GM18502 (cell line): Measurements from ENCODE around the gene VARS2.

Experiments
- ATAC-seq: cut with Tn5 transposase; IDR thresholded peaks from one replicate; pipeline ENCODE4 v1.9.1; 2021; ENCODE audit warnings: mild to moderate bottlenecking; ENCODE audit not compliant: unreplicated experiment, poor library complexity

VARS2 gene

GRCh38 chr6:30883685-30884520 is 30.1 kb upstream of the VARS2 start, which contains the start of gene DDR1:
TSS of gene DDR1 (plus strand) at chr6:30884519. CDS start at chr6:30888730, 4,211 bp downstream.
- no peak for ATAC-seq

GRCh38 chr6:30884521-30885480 is 29.2 kb upstream of the VARS2 start:
- ATAC-seq: no peak

DNA sequence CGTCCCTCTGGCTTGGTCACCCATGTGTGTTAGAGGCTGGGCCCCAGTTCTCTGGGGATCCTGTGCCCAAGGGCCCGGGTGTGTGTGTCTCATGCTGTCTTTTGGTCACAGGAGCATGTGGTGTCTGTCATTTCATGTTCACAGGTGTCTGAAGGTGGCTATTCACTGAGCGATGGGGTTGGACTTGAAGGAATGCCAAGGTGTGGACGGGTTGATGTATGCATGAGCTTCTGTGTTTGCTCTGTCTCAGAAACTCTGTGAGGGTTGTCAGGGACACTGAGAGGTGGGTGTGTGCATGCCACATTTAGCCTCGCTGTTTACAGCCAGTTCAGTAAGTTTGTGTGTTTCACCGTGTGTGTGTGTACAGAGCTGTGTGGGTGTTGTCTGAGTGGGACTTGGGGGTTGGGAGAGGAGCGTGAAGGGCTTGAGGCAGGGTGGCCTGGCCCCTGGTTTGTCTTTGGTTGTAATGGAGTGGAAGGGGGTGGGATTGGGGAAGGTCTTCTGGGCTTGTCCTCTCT is 28.5 kb upstream of the VARS2 start:
- ATAC-seq: no peak

- no peak for ATAC-seq
Measured at GRCh38 chr6:30885999-30886896, 27.8 kb upstream of the VARS2 start.

- no peak for ATAC-seq
Measured at GRCh38 chr6:30886897-30887255, 27.2 kb upstream of the VARS2 start.

- no peak for ATAC-seq
Measured at GRCh38 chr6:30887901-30888815, 25.9 kb upstream of the VARS2 start.

- ATAC-seq: no peak
Measured at GRCh38 chr6:30888816-30889495, 25.1 kb upstream of the VARS2 start.

- ATAC-seq: no peak
Measured at GRCh38 chr6:30889496-30889885, 24.5 kb upstream of the VARS2 start.

GRCh38 chr6:30889921-30890645 is 24.0 kb upstream of the VARS2 start:
- ATAC-seq: no peak

DNA sequence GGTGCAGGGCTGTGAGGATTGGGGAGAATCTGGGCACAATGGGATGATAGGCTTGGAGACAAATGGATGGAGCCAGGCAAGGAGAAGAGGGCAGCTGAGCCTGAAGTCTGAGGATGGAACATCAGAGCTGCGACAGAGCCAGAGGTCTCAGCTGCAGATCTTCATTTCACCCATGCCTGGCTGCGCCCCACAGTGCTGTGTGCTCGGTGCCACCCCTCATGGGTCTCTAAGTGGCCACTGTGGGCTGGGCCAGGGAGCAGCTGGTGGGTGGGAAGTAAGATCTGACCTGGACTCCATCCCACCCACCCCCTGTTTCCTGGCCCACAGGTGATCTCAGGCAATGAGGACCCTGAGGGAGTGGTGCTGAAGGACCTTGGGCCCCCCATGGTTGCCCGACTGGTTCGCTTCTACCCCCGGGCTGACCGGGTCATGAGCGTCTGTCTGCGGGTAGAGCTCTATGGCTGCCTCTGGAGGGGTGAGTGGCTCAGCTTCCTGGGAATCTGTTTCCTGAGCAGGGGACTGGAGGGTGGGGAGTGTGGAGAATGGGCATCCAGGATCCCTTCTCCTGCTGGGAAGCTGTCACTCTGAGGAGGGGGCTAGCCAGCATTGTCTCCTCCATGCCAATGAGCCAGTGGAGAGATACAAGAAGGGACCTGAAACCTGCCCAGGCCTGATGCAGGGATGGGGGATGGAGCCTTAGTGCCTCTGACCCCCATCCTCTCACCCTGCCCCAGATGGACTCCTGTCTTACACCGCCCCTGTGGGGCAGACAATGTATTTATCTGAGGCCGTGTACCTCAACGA is 23.2 kb upstream of the VARS2 start:
- ATAC-seq: no peak

DNA sequence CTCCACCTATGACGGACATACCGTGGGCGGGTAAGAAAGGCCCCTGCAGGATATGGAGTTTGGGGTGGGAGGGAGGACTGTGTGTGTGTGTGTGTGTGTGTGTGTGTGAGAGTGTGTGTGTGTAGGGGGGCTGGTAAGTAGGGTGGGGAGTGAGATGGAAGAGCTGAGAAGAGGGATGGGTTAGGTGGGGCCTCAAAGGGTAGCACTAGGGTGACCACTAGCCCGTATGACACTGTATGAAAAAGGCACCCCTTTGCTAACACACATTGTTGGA is 22.7 kb upstream of the VARS2 start:
- ATAC-seq: no peak

- ATAC-seq: no peak
Measured at GRCh38 chr6:30891816-30892538, 22.1 kb upstream of the VARS2 start.

- no peak for ATAC-seq
Measured at GRCh38 chr6:30893001-30893591, 20.9 kb upstream of the VARS2 start.

DNA sequence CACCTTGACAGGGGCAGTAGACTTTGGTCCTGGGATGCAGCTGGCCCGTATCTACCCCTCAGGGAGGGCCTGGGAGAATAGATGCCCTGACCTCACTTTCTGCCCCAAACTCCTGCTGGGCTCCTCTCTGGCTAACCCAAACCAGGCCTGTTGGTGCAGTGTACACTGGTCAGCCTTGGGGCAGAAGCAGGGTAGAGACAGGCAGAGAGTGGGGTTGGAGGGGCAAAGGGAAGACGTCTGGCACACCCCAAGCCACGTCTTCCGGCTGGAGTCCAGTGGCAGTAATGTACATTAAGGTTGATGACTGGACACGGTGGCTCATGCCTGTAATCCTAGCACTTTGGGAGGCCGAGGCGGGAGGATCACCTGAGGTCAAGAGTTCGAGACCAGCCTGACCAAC is 20.4 kb upstream of the VARS2 start:
- ATAC-seq: no peak

DNA sequence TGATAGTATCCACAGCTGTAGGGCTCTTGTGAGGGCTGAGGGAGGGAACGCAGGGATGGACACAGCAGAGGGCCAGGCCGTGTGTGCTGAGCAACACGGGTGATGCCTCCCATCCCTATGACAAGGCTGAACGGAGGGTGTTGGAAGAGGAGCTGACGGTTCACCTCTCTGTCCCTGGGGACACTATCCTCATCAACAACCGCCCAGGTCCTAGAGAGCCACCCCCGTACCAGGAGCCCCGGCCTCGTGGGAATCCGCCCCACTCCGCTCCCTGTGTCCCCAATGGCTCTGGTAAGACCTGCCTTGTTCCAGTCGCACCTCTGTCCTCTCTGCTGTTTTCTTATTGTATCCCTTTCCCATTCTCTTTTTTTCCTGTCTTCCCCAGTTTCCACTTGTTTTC is 19.7 kb upstream of the VARS2 start:
- no peak for ATAC-seq

DNA sequence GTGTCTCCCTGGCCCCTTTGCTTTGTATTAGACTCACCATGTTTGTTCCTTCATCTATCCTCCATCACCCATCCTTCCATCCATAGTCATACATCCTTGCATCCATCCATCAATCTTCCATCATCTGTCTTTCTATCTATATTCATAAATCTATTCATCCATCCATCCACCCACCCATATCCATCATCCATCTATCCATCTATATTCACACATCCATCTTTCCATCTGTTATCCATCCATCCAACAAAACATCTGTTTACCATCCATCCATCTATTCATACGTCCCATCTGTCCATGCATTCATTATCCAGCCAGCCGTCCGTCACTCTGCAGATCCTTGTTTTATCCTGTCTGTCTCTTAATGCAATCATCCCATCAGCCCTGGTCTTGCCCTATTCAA is 19.1 kb upstream of the VARS2 start:
- no peak for ATAC-seq
